ENCODE data around the gene PDZD2. TPM values are rescaled to one million over a fixed set of nuclear protein-coding genes. Genes with fewer than 3 reads are reported as not detected.
"Not testable (repeated sequence)": the region's sequence is repeated elsewhere in the genome, so short reads cannot be mapped to it uniquely, and the experiment has no call there.

PDZD2 gene
- total RNA-seq = 100 to 1,000 TPM in 2 of 9 donors, 10 to 100 TPM in 7; 41.3 to 116 (median 82.9) TPM
- 10 to 100 TPM; 28.3 to 28.6 TPM for polyA plus RNA-seq
- long read RNA-seq, donor 1, full-length matches to known transcripts = 2 of 74 reads
- long read RNA-seq, donor 1, partial matches to known transcripts = 43 of 74 reads
- long read RNA-seq, donor 1, other reads (novel, unspliced or antisense) = 29 of 74 reads
- long read RNA-seq, donor 2, partial matches to known transcripts = 24 of 40 reads
- long read RNA-seq, donor 2, other reads (novel, unspliced or antisense) = 16 of 40 reads
- long read RNA-seq, donor 3, partial matches to known transcripts = 28 of 38 reads
- long read RNA-seq, donor 3, other reads (novel, unspliced or antisense) = 10 of 38 reads

DNA sequence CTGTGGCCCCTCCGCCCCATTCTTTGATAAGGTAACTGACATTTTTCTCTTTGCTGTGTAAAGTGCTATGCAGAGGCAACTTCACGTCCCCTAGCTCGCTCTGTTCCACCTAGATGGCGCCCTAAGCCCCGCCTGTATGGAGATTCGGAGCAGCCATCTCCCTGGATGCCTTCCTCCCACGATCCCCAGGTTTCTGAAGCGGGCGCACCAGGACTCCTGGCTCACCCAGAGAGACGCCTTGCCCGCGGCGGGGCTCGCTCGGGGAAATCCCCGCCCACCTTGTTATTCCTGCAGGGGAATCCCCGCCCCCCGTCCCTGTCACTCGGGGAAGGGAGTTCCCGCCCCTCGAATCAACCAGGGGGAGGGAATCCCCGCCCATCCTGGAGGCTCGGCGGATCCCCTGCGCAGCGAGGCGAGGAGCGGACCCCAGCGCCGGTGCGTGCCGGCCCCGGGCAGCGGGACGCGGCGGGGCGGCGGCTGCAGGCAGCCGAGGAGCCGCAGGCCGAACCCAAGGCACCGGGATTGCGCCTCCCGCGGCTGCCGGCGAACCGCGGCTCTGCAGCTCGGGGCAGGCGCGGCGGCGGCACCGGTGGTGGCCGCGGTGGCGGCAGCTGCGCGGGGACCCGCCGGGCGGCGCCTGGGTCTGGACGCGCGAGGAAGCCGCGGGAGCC is at the start of gene PDZD2:
Gene PDZD2, plus strand, starts transcription at position 384 of the 671 bp plus-strand sequence.
- Histone ChIP-seq H3K9me3 (no peaks in the 10 kb centered on the region), H3K4me3 (peak within 1 kb of the TSS; percentile 66 to 93 (median 77)), H3K36me3 (no peaks in the 10 kb centered on the region), H3K27me3 (peaks cover 0 to 7% (median 0%) of the 10 kb centered on the region in 9 donors), H3K4me1 (peaks cover 3 to 72% (median 30%) of the 10 kb centered on the region in 12 donors), H3K27ac (peak within 1 kb of the TSS; percentile 48 to 91 (median 80))
- 0 to 5% (median 1%) methylated on average over 5 to 70 of the region's 70 CpGs for WGBS, 4 donors
- ATAC-seq (peak; percentile 72 to 86 (median 82)), DNase-seq (peak; percentile 88 to 92 (median 91))
- intact Hi-C loops (cut with DNase I) = loop anchor here in 7 of 10 donors (1.0 to 10.0 kb wide), 9 partner anchors 54 to 170 kb away; no protein-coding TSS in a partner anchor
- TF ChIP-seq POLR2A (IDR thresholded peaks at IDR 0.05) = peak in 1 of 2 donors; percentile 64
- TF ChIP-seq, protein P1, sequence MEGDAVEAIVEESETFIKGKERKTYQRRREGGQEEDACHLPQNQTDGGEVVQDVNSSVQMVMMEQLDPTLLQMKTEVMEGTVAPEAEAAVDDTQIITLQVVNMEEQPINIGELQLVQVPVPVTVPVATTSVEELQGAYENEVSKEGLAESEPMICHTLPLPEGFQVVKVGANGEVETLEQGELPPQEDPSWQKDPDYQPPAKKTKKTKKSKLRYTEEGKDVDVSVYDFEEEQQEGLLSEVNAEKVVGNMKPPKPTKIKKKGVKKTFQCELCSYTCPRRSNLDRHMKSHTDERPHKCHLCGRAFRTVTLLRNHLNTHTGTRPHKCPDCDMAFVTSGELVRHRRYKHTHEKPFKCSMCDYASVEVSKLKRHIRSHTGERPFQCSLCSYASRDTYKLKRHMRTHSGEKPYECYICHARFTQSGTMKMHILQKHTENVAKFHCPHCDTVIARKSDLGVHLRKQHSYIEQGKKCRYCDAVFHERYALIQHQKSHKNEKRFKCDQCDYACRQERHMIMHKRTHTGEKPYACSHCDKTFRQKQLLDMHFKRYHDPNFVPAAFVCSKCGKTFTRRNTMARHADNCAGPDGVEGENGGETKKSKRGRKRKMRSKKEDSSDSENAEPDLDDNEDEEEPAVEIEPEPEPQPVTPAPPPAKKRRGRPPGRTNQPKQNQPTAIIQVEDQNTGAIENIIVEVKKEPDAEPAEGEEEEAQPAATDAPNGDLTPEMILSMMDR (IDR thresholded peaks at IDR 0.05) = peak; percentile 16 to 59 (median 32)

DNA sequence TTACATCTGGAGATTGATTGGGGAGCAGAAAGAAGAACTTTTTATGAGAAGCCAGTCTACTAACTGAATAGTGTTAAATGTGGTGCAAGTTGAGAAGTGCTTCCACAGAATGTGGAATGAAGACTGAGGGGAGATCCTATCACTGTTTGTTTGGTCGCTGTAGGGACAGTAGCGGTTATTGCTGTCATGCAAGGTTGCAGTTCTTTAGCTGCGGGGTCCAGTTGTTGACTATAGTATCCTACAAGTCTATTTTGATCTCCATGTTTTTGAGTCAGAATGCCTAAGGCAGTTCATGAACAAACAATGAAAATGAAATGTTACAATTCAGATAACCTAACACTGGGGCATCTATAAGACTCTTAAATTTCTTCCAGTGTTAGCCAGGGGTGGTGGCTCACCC is 45.3 kb upstream of the PDZD2 start:
- ATAC-seq = no peak
- Histone ChIP-seq H3K9me3 (no peaks in the 10 kb centered on the region), H3K27ac (no peak overlapping the region), H3K36me3 (no peaks in the 10 kb centered on the region), H3K27me3 (no peaks in the 10 kb centered on the region), H3K4me3 (no peak overlapping the region), H3K4me1 (peaks cover 0 to 5% (median 0%) of the 10 kb centered on the region in 12 donors)
- WGBS, 4 donors = 89 to 91% (median 91%) methylated on average over 3 of the region's 3 CpGs
- TF ChIP-seq POLR2A (IDR thresholded peaks at IDR 0.05) = no peak
- no peak for DNase-seq
- intact Hi-C loops (cut with DNase I) = no loop called here

DNA sequence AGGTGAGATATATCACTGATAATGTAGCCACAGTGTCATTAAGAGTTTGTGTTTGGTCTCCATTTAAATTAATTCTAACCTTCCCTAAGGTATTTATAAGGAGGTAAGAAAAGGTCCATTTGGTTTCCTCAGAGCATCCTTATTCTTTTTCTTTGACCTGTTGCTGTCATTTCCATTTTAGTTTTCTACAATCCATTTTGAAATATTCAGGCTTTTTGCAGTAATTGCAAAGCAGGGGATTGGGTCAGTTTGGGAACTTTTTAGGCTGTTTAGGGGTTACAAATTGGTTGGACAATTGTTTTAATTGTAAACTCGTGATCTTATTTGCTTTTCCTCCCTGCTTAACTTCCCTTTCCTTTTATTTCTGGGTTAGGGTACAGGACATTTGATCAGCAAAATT is 42.6 kb upstream of the PDZD2 start:
- Histone ChIP-seq H3K4me1 (peaks cover 0 to 5% (median 0%) of the 10 kb centered on the region in 12 donors), H3K36me3 (no peaks in the 10 kb centered on the region), H3K9me3 (no peaks in the 10 kb centered on the region), H3K27me3 (no peaks in the 10 kb centered on the region), H3K4me3 (no peak overlapping the region), H3K27ac (no peak overlapping the region)
- DNase-seq (no peak), ATAC-seq (no peak)
- no peak for TF ChIP-seq POLR2A (IDR thresholded peaks at IDR 0.05)
- TF ChIP-seq, protein P1 (IDR thresholded peaks at IDR 0.05) = no peak
- 76 to 83% (median 80%) methylated on average over 1 of the region's 1 CpG for WGBS, 4 donors
- intact Hi-C loops (cut with DNase I) = no loop called here

DNA sequence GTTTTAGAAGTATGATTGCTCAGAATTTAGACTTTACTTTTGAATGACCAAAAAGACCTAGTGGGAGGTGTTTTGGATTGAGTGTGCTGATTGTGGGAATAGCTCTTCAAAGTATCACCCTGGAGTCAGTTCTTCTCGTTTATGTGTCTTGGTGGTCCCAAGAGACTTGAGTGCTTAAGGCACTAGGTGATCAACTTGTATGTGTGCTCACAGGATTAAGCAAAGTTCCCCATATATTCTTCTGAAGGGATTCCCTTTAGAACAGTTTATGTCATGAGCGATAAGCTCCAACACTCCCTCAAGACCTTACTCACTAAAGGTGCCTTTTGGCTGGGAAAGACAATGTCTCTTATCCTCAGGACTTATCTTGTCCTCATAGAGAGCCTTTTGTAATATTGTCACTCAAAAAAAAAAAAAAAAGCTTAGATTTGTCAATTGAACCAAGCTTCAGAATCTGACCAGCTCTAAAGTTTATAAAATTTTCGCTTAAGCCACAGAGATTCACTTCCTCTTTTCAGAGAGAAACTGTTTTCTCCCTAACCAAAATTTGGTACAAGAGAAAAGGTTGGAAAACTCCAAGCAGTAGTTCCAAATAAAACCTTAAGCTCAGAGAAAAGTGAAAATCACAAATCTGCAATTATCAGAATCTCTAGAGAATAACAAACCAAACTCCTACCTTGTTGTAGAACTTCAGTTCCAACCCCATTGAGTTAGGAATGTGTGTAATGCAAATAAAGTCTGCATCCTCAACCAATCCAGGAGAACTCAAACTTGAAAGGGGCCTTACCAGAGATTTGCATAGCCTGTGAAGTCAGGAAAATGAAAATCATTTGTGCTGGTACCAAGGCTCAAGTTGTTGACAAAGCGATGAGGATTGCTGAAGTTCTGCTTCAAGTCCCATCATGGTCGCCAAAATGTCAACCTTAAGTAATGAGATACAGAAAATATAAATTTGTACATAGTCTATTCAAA is 40.0 kb upstream of the PDZD2 start:
- Histone ChIP-seq H3K9me3 (no peaks in the 10 kb centered on the region), H3K27me3 (no peaks in the 10 kb centered on the region), H3K27ac (no peak overlapping the region), H3K4me1 (peaks cover 0 to 5% (median 0%) of the 10 kb centered on the region in 12 donors), H3K36me3 (no peaks in the 10 kb centered on the region), H3K4me3 (no peak overlapping the region)
- TF ChIP-seq, protein P1 (IDR thresholded peaks at IDR 0.05) = no peak
- TF ChIP-seq POLR2A (IDR thresholded peaks at IDR 0.05) = no peak
- WGBS, 4 donors = 87 to 91% (median 89%) methylated on average over 5 of the region's 5 CpGs
- ATAC-seq = no peak
- DNase-seq = no peak
- intact Hi-C loops (cut with DNase I) = no loop called here

DNA sequence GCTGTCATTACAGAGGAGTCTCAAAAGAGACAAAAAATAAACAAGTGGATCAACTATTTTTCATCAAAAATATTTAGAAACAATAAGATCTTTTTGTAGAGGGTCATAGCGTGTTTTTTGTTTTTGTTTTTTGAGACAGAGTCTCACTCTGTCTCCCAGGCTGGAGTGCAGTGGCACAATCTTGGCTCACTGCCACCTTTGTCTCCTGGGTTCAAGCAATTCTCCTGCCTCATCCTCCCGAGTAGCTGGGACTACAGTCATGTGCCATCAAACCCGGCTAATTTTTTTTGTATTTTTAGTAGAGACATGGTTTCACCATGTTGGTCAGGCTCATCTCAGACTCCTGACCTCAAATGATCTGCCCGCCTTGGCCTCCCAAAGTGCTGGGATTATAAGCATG is 36.6 kb upstream of the PDZD2 start:
- DNase-seq; H3K9me3 ChIP-seq; H3K27me3 ChIP-seq; H3K36me3 ChIP-seq; H3K4me1 ChIP-seq; ATAC-seq; H3K27ac ChIP-seq; intact Hi-C loops (cut with DNase I); H3K4me3 ChIP-seq: not testable (repeated sequence)
- WGBS, 4 donors = 84 to 92% (median 88%) methylated on average over 4 of the region's 4 CpGs

Measured in heart left ventricle (tissue), 16 donors.